ENCODE data around the gene INS. TPM values are rescaled to one million over a fixed set of nuclear protein-coding genes. Genes with fewer than 3 reads are reported as not detected.

INS gene
- total and polyA plus RNA-seq, 2 of the 13 experiments (the other 11 are each of a cell fraction or from before 2014, with no cell fraction given) = not detected

DNA sequence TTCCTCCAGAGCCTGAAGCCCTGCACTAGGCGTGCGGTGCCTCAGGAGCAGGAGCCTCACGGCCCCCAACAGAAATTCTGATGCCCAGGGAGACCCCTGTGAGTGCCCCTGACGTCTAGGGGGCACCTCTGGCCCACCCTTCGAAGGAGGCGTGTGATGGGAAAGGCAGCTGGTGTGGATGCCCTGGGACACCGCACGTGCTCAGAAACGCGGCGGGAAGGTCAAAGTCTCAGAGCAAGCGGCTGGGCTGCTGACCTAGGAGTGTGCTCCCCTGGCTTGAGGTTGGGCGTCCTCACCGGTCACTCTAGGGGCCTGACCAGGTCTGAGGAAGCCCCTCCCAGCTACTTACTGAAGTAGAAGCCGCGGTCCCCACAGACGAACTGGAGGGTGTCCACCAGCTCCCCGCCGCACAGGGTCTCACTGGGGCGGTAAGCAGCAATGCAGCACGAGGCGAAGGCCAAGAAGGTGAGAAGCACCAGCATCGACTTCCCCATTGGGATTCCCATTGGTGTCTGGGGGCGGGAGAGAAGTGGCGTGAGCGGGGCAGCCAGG is 25.9 kb downstream of the INS start (continued):
- TF ChIP-seq, protein P1, sequence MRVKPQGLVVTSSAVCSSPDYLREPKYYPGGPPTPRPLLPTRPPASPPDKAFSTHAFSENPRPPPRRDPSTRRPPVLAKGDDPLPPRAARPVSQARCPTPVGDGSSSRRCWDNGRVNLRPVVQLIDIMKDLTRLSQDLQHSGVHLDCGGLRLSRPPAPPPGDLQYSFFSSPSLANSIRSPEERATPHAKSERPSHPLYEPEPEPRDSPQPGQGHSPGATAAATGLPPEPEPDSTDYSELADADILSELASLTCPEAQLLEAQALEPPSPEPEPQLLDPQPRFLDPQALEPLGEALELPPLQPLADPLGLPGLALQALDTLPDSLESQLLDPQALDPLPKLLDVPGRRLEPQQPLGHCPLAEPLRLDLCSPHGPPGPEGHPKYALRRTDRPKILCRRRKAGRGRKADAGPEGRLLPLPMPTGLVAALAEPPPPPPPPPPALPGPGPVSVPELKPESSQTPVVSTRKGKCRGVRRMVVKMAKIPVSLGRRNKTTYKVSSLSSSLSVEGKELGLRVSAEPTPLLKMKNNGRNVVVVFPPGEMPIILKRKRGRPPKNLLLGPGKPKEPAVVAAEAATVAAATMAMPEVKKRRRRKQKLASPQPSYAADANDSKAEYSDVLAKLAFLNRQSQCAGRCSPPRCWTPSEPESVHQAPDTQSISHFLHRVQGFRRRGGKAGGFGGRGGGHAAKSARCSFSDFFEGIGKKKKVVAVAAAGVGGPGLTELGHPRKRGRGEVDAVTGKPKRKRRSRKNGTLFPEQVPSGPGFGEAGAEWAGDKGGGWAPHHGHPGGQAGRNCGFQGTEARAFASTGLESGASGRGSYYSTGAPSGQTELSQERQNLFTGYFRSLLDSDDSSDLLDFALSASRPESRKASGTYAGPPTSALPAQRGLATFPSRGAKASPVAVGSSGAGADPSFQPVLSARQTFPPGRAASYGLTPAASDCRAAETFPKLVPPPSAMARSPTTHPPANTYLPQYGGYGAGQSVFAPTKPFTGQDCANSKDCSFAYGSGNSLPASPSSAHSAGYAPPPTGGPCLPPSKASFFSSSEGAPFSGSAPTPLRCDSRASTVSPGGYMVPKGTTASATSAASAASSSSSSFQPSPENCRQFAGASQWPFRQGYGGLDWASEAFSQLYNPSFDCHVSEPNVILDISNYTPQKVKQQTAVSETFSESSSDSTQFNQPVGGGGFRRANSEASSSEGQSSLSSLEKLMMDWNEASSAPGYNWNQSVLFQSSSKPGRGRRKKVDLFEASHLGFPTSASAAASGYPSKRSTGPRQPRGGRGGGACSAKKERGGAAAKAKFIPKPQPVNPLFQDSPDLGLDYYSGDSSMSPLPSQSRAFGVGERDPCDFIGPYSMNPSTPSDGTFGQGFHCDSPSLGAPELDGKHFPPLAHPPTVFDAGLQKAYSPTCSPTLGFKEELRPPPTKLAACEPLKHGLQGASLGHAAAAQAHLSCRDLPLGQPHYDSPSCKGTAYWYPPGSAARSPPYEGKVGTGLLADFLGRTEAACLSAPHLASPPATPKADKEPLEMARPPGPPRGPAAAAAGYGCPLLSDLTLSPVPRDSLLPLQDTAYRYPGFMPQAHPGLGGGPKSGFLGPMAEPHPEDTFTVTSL (CRISPR knock-in tag; IDR thresholded peaks at IDR 0.05; ENCODE audit: borderline replicate concordance) = peak; percentile 31
- TF ChIP-seq SMAD1 (CRISPR knock-in tag; IDR thresholded peaks at IDR 0.05; ENCODE audit: borderline replicate concordance, low read depth) (peak; percentile 1; the same call in 1 of the 2 replicates), CEBPB (IDR thresholded peaks at IDR 0.05; ENCODE audit: borderline replicate concordance, low read depth, low read length) (no peak), MTF1 (CRISPR knock-in tag; IDR thresholded peaks at IDR 0.05) (no peak), ELF1 (CRISPR knock-in tag; IDR thresholded peaks at IDR 0.05) (no peak), ZNF460 (CRISPR knock-in tag; IDR thresholded peaks at IDR 0.05; ENCODE audit: borderline replicate concordance) (no peak), ZNF841 (CRISPR knock-in tag; IDR thresholded peaks at IDR 0.05; ENCODE audit: borderline replicate concordance) (peak; percentile 82), KLF11 (CRISPR knock-in tag; IDR thresholded peaks at IDR 0.05) (no peak), MEIS1 (CRISPR knock-in tag; IDR thresholded peaks at IDR 0.05; ENCODE audit: borderline replicate concordance) (peak; percentile 77; the same call in 1 of the 2 replicates), KAT2B (IDR thresholded peaks at IDR 0.05; ENCODE audit: borderline replicate concordance, low read depth, low read length) (no peak), SOX6 (IDR thresholded peaks at IDR 0.05) (no peak), SOX6 (CRISPR knock-in tag; IDR thresholded peaks at IDR 0.05) (0 out of 2 replicates have a peak, but pooled peaks have one; percentile 17)
- TF ChIP-seq, protein P2, sequence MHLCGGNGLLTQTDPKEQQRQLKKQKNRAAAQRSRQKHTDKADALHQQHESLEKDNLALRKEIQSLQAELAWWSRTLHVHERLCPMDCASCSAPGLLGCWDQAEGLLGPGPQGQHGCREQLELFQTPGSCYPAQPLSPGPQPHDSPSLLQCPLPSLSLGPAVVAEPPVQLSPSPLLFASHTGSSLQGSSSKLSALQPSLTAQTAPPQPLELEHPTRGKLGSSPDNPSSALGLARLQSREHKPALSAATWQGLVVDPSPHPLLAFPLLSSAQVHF (CRISPR knock-in tag; IDR thresholded peaks at IDR 0.05) = peak; percentile 65; the same call in 1 of the 2 replicates
- TF ChIP-seq, protein P3, sequence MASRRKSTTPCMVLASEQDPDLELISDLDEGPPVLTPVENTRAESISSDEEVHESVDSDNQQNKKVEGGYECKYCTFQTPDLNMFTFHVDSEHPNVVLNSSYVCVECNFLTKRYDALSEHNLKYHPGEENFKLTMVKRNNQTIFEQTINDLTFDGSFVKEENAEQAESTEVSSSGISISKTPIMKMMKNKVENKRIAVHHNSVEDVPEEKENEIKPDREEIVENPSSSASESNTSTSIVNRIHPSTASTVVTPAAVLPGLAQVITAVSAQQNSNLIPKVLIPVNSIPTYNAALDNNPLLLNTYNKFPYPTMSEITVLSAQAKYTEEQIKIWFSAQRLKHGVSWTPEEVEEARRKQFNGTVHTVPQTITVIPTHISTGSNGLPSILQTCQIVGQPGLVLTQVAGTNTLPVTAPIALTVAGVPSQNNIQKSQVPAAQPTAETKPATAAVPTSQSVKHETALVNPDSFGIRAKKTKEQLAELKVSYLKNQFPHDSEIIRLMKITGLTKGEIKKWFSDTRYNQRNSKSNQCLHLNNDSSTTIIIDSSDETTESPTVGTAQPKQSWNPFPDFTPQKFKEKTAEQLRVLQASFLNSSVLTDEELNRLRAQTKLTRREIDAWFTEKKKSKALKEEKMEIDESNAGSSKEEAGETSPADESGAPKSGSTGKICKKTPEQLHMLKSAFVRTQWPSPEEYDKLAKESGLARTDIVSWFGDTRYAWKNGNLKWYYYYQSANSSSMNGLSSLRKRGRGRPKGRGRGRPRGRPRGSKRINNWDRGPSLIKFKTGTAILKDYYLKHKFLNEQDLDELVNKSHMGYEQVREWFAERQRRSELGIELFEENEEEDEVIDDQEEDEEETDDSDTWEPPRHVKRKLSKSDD (CRISPR knock-in tag; IDR thresholded peaks at IDR 0.05; ENCODE audit: low read depth) = 0 out of 2 replicates have a peak, but pooled peaks have one; percentile 50
- TF ChIP-seq, protein P4, sequence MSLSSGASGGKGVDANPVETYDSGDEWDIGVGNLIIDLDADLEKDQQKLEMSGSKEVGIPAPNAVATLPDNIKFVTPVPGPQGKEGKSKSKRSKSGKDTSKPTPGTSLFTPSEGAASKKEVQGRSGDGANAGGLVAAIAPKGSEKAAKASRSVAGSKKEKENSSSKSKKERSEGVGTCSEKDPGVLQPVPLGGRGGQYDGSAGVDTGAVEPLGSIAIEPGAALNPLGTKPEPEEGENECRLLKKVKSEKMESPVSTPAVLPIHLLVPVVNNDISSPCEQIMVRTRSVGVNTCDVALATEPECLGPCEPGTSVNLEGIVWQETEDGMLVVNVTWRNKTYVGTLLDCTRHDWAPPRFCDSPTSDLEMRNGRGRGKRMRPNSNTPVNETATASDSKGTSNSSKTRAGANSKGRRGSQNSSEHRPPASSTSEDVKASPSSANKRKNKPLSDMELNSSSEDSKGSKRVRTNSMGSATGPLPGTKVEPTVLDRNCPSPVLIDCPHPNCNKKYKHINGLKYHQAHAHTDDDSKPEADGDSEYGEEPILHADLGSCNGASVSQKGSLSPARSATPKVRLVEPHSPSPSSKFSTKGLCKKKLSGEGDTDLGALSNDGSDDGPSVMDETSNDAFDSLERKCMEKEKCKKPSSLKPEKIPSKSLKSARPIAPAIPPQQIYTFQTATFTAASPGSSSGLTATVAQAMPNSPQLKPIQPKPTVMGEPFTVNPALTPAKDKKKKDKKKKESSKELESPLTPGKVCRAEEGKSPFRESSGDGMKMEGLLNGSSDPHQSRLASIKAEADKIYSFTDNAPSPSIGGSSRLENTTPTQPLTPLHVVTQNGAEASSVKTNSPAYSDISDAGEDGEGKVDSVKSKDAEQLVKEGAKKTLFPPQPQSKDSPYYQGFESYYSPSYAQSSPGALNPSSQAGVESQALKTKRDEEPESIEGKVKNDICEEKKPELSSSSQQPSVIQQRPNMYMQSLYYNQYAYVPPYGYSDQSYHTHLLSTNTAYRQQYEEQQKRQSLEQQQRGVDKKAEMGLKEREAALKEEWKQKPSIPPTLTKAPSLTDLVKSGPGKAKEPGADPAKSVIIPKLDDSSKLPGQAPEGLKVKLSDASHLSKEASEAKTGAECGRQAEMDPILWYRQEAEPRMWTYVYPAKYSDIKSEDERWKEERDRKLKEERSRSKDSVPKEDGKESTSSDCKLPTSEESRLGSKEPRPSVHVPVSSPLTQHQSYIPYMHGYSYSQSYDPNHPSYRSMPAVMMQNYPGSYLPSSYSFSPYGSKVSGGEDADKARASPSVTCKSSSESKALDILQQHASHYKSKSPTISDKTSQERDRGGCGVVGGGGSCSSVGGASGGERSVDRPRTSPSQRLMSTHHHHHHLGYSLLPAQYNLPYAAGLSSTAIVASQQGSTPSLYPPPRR (CRISPR knock-in tag; IDR thresholded peaks at IDR 0.05; ENCODE audit: borderline replicate concordance) = 0 out of 2 replicates have a peak, but pooled peaks have one; percentile 12

Data from HepG2 (cell line).